Spleen (tissue), 7 donors: ENCODE data around the gene CNTD1.

Source experiments
- CTCF ChIP-seq, 11 experiments: fragments of 200-600 bp in 7 of 11; fragments of 450-650 bp in 4 of 11; sonication (generic) in 4 of 11; IDR thresholded peaks in 8 of 11; conservative IDR thresholded peaks in 3 of 11; 1 replicate in 7 of 11; 2 replicates in 4 of 11; pipeline versions ENCODE4 v1.4.0 to v1.8.0; 2016 to 2021; ENCODE audit warnings: antibody characterized with exemption in 11 of 11, inconsistent platforms in 4 of 11, mild to moderate bottlenecking in 1 of 11
- POLR2A ChIP-seq, 3 donors: fragments of 450-650 bp; IDR thresholded peaks; one replicate each; pipeline ENCODE4 v1.5.1; 2017; ENCODE audit warnings: antibody characterized with exemption in 3 of 3, mild to moderate bottlenecking in 1 of 3
- donor health status: DM: no; HTN: no; CAD: no; lungs with moderate emphysema.
- donor health status: DM: no; HTN: no; CAD: no.
- donor health status: DM: no; HTN: no; CAD: no.

- TF ChIP-seq CTCF (IDR thresholded peaks at IDR 0.05 in 8 of 11, conservative IDR thresholded peaks at IDR 0.05 in 3 of 11) (no peak), POLR2A (IDR thresholded peaks at IDR 0.05) (no peak)
Measured at GRCh38 chr17:42787266-42787665, 11.4 kb upstream of the CNTD1 start.
